Measurements from ENCODE around the gene EDA. TPM values are rescaled to one million over a fixed set of nuclear protein-coding genes. Genes with fewer than 3 reads are reported as not detected.
A peak's percentile ranks its signal among the peaks of the same experiment; 100 is the strongest.
"Not testable (repeated sequence)": the region's sequence is repeated elsewhere in the genome, so short reads cannot be mapped to it uniquely, and the experiment has no call there.

EDA gene
- polyA plus RNA-seq, 1 donor: 19.2 TPM

DNA sequence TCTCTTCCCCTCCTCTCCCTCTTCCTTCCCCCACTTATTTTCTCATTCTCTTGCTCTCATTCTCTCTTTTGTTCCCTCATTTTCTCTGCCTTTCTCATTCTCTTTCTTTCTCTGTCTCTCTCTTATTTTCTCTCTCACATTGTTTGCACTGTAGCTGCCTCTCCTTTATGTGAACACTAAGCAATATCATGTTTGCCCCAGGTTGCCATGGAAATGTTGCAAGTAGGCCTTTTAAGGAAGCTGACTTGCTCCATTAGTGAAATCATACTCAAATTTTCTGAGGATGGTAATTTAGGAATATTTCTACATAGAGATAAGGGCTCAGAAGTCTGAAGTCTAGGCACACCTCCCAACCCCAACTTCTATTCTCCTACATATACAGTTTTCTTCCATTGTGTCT is 130.1 kb downstream of the EDA start:
- no peak for DNase-seq (ENCODE audit: low read depth)

DNA sequence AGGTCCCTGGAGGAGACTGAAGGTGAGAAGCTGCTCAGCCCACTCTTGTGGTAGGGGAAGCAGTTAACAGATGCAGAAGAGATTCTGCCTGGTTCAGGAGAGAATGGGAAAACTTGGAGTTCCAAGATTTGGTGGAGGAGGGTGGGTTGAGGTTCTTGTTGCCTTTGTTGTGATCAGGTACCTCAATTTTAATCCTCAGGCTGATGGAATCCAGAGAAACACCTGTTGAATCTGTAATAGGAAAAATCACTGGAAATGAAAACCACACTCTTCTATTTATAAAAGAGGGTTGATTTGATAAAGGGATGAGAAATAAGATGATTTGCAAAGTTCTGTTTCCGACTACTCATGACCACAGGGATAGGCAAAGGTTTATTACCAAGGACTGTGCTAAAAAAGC is 132.1 kb downstream of the EDA start:
- no peak for DNase-seq (ENCODE audit: low read depth)

DNA sequence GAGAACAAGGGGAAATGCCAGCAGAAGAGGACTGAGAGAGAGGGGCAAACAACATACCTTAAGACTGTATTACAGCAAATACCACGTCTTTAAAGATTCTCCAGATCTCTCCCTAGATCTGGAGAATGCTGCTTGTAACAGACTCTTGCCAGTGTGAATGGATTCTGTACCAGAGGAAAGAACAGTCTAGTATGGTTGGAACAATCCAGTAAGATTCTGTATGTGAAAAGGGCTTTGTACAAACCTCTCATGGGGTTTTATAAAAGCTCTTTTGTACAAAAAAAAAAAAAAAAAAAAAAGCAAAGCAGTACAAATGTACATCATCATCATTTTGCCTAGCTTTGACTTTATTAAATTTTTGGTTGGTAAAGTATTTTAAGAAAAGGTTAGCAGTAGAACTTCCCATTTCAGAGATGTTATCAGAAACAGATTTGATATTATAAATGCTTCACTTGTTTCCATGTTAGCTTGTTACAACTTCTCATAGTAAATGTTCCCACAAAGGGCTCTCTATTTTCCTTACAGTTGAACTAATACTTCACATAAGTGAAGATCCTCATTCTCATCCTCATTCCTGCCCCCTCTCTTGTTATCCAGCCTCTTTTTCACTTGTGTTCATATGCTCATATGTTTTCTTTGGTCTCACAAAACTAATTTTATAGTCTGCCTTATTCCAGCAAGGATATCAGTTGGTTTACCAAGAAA is 144.2 kb downstream of the EDA start:
- no peak for DNase-seq (ENCODE audit: low read depth)

DNA sequence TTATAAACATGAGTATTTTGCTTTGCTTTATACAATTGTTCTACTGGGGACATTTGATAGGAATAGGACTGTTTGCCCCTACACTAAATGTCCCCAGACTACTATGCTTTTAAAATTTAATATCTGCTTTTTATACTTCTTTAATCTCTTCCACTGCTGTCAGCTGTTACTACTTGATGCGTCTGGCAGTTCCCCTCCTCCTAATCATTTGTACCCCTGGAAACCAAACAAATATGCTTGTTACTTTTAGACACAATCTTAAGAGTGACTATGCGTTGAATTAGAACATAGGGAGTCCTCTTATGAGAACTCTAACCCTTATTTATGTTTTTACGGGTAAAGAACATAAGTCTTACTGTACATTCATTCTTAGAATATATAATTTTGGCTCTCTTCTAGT is 145.7 kb downstream of the EDA start:
- DNase-seq (ENCODE audit: low read depth): no peak

DNA sequence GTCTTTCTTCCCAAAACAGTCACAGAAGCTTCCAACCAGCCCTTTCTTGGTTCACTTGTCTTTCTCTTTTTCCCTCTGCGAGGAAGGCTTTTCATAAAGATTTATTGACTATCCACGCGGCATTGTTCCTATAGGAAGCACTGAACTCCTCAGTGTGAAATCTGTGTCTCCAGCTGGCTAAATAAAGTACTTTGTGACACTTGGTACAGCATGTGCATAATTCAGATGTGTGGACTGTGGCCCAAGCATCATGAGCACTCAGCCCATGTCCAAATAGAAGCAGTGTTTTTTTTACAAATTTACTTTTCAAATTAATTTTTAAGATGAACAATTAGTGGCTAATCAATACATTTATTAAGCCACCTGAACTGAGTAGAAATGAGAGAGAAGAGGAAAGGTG is 146.4 kb downstream of the EDA start:
- DNase-seq (ENCODE audit: low read depth): no peak

DNA sequence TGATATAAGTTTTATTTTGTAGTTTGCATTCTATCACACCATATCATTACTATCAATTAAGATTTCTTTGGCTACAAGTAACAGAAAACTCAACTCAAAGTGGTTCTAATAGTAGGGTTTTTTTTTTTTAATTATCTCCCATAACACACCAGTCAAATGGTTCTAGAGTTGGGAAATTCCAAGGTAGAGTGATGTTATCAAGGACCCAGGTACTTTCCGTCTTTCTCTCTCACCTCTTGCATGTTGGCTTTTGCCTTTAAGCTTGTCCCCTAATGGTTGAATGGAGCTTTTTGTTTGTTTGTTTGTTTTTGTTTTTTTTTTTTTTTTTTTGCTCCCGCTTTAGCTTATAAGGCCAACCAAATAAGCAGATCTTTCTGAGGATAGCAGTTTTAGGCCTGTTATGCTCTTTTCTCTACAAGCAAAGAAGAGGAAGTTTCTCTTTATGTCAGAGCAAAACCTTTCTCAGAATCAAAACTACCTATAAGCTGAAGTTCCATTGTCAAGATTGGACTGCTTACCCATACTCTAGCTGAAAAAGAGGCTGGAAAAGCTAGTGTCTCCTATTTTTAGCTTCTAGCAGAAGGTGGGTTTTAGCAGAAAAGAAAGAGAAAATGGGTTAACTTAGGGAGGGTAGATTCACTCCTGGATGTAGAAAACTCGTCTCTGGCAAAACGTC is 177.5 kb downstream of the EDA start:
- no peak for DNase-seq (ENCODE audit: low read depth)

- no peak for DNase-seq (ENCODE audit: low read depth)
Observed at GRCh38 chrX:69795702-69796101, 179.8 kb downstream of the EDA start.

DNA sequence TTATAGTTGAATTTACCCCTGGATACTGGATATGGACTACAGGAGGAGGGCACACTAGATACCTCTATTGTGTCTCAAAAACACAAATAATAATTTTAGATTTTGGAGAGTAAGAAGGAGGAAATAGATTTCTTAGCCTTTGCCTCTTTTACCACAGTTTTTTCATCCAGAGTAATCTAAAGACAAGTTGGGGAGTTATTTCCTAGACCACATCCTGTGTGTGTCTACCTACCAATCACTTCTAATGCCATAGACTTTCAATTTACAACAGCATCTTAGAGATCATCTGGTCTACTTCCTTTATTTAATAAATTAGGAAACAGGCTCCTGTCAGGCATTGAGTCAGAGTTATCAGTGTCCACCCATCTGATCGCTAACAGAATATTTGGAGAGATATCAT is 191.5 kb downstream of the EDA start:
- no peak for DNase-seq (ENCODE audit: low read depth)

- DNase-seq (ENCODE audit: low read depth): no peak
Observed at GRCh38 chrX:69808375-69808774, 192.5 kb downstream of the EDA start.

DNA sequence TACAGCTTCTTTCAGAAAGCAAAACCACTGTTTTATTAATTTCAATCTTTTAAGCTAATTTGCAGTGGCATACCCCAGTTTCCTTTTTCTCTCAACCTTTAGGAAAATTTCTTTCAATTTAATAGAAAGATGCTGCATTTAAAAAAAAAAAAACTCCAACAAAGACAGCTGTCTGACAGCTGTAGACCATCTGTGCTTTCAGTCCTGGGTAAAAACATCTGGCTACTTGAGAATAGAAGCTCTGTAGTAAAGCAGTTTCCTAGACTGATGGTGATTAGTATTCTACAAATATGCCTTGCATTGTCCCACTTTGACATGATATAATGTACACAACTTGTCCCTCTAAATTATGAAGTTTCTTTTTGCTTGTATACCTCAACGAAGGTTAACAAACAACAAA is 197.8 kb downstream of the EDA start:
- DNase-seq (ENCODE audit: low read depth): peak; percentile 20

GRCh38 chrX:69815063-69815462 is 199.2 kb downstream of the EDA start:
- no peak for DNase-seq (ENCODE audit: low read depth)

GRCh38 chrX:69815519-69815918 is 199.6 kb downstream of the EDA start:
- DNase-seq (ENCODE audit: low read depth): no peak

- peak; percentile 73 for DNase-seq (ENCODE audit: low read depth)
Observed at GRCh38 chrX:69844636-69845035, 228.7 kb downstream of the EDA start.

GRCh38 chrX:69859999-69860398 is 244.1 kb downstream of the EDA start:
- DNase-seq (ENCODE audit: low read depth): not testable (repeated sequence)

- DNase-seq (ENCODE audit: low read depth): no peak
Observed at GRCh38 chrX:69876221-69876620, 260.3 kb downstream of the EDA start.

DNA sequence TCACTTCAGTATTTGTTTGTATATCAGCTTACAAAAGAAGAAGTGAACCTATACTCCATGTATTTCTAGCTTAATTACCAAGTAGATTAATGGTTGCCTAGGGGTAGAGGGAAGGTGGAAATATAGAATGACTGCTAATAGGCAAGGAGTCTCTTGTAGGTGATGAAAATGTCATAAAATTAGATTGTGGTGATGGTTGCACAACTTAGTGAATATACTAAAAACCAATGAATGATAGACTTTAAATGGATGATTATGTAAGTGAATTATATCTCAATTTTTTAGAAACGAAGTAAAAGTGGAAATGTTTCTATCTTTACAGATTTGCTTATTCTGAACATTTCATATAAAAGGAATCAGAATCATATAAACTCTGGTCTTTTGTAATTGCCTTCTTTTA is 268.3 kb downstream of the EDA start:
- DNase-seq (ENCODE audit: low read depth): no peak

DNA sequence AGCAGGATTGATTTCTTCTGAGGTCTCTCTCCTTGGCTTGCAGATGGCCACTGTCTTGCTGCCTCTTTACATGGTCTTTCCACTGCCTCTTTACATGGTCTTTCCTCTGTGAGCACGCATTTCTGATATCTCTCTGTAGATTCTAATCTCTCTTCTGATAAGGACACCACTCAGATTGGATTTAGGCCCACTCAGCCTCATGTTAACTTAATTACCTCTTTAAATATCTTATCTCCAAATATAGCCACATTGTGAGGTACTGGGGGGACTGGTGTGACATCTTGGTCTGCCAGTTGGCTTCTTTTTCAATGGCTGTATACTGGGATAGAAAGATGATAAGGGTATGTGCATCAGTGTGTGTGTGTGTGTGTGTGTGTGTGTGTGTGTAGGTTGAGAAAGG is 280.1 kb downstream of the EDA start:
- DNase-seq (ENCODE audit: low read depth): no peak

GRCh38 chrX:69900491-69900890 is 284.6 kb downstream of the EDA start:
- DNase-seq (ENCODE audit: low read depth): no peak

GRCh38 chrX:69906447-69906846 is 290.5 kb downstream of the EDA start:
- no peak for DNase-seq (ENCODE audit: low read depth)

DNA sequence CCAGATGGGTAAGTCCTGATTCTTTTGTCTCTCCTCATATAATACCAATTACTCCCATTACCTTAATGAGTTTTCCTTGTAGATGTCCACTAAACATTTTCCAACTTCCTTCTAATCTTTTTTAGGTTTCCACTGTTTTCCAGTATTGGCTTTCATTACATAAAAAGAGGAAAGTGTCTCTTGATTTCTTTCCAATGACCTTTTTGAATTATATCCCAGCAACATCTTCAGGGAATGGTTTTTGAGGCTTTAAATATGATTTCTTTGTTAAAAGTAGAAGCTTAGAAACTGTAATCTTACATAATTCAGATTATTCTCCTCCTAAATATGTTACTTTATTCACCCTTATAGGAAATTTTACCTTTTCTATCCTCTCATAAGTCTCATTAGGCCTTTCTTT is 298.9 kb downstream of the EDA start:
- peak; percentile 8 for DNase-seq (ENCODE audit: low read depth)

GRCh38 chrX:69919749-69920148 is 303.8 kb downstream of the EDA start:
- no peak for DNase-seq (ENCODE audit: low read depth)

GRCh38 chrX:69932323-69932722 is 316.4 kb downstream of the EDA start:
- DNase-seq (ENCODE audit: low read depth): no peak

DNA sequence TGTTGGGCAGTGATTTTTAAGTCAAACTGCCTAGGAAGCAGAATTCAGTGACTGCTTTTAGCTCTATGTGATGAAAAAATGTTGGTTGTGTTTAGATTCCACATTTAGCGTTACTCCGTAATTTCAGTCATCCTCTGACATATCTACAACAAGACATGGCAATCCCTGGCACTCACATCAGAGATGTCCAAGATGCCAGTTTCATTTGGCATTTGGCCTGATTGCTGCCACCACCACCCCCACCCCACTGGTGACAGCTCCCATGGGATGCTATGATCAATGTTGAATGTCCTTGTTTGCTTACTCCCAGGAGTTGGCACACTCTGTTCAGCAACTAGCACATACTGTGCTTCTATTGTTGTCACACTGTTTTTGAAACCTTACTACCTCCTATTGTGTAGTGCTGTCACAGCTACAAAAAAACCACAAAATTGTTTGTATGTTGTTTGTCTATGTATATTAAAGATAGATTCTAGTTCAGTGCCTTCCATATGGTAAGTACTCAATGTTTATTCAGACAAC is 332.4 kb downstream of the EDA start:
- no peak for DNase-seq (ENCODE audit: low read depth)
